Testis (tissue), 2 donors: ENCODE measurements around the gene KPNA3.

ENCODE experiments used
- CTCF ChIP-seq, 3 experiments: fragments of 450-650 bp in 2 of 3; fragments of 200-600 bp in 1 of 3; sonication (generic) in 1 of 3; IDR thresholded peaks; one replicate each; pipeline ENCODE4 v1.5.1; 2016 to 2019; ENCODE audit warnings: antibody characterized with exemption in 3 of 3, mild to moderate bottlenecking in 2 of 3, moderate library complexity in 1 of 3
- POLR2A ChIP-seq: fragments of 450-650 bp; IDR thresholded peaks from one replicate; pipeline ENCODE4 v1.6.1; 2017; ENCODE audit warnings: antibody characterized with exemption, mild to moderate bottlenecking, moderate library complexity

DNA sequence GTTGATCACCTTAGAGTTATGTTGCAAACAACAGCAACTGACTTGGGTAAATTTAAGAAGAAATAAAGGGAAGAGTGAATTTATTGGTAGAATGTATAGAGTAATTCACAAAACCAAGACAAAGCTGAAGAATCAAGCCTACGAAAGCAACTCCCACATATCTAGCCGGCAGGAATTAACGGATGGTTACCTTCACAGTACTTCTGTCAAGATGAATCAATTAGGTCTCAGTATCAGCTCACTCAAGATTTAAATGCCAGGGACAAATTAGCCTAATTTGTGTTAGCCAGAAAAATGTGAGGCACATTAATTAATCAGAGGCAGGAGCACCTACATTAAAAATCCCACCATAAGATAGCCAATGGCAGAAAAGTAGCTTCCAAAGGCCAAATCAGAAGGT lies 10.7 kb downstream of the KPNA3 start:
- TF ChIP-seq CTCF (IDR thresholded peaks at IDR 0.05): no peak
- no peak for TF ChIP-seq POLR2A
